Naive thymus-derived CD8-positive, alpha-beta T cell (primary cell): ENCODE data around the gene SUOX. TPM values are rescaled to one million over a fixed set of nuclear protein-coding genes. Genes with fewer than 3 reads are reported as not detected.
"Not testable (repeated sequence)": the region's sequence is repeated elsewhere in the genome, so short reads cannot be mapped to it uniquely, and the experiment has no call there.

Experiments used
- ATAC-seq, 2 donors: fragments of 150-1000 bp; cut with Tn5 transposase in 1 of 2; sonication (Bioruptor Pico), chemical (Tn5 transposase) in 1 of 2; 1 replicate in 1 of 2; 2 replicates in 1 of 2; pipeline ENCODE4 v1.10.0; 2021; ENCODE audit warnings: mild to moderate bottlenecking in 2 of 2, moderate library complexity in 2 of 2
- POLR2A ChIA-PET: fragments of 350-600 bp; sonication (Branson Sonifier 250); formaldehyde crosslinking; loops from one replicate; lab custom pipeline; 2021; ENCODE audit warnings: antibody characterized with exemption; lab: Charles Lee
- DNase-seq, 10 donors: peaks; one replicate each; pipeline versions ENCODE4 v3.0.0 to v3.0.0-alpha.2; 2020 to 2022
- H3K27ac Mint-ChIP-seq, 10 donors: one replicate each; pipeline ENCODE4 v1.8.0; 2020 to 2022; ENCODE audit warnings: mild to moderate bottlenecking in 10 of 10, mixed read lengths in 10 of 10, moderate library complexity in 4 of 10, inconsistent platforms in 1 of 10
- H3K27me3 Mint-ChIP-seq, 5 donors: one replicate each; pipeline ENCODE4 v1.8.0; 2021 to 2022; ENCODE audit warnings: mixed read lengths in 5 of 5
- H3K36me3 Mint-ChIP-seq, 3 donors: one replicate each; pipeline ENCODE4 v1.8.0; 2020 to 2022; ENCODE audit warnings: mixed read lengths in 3 of 3, mild to moderate bottlenecking in 2 of 3, inconsistent platforms in 1 of 3
- H3K4me1 Mint-ChIP-seq, 4 donors: one replicate each; pipeline ENCODE4 v1.8.0; 2021 to 2022; ENCODE audit warnings: mixed read lengths in 4 of 4
- H3K4me3 Mint-ChIP-seq, 10 donors: one replicate each; pipeline ENCODE4 v1.8.0; 2020 to 2022; ENCODE audit warnings: mild to moderate bottlenecking in 10 of 10, mixed read lengths in 10 of 10, moderate library complexity in 6 of 10, inconsistent platforms in 1 of 10
- H3K9me3 Mint-ChIP-seq, 9 donors: one replicate each; pipeline ENCODE4 v1.8.0; 2020 to 2022; ENCODE audit warnings: mixed read lengths in 9 of 9, mild to moderate bottlenecking in 3 of 9, inconsistent platforms in 1 of 9, moderate library complexity in 1 of 9
- polyA plus RNA-seq, 3 donors: library from polyadenylated mRNA; unstranded; fragments of 300-500 nt; fragmentation: Illumina TruSeq; gene quantifications; one replicate each; pipeline ENCODE4 v1.2.3, GENCODE V29; 2021
- total RNA-seq, 8 experiments: library from RNA in 2 of 8; stranded (reverse) in 2 of 8; gene quantifications; one replicate each; pipeline ENCODE4 v1.2.3 and lab custom pipeline; 2021 to 2026

Gene SUOX
- total and polyA plus RNA-seq, 5 experiments from 2014 or later, result 0.10 to 6.3 (median 3.1) TPM; not detected in 1

DNA sequence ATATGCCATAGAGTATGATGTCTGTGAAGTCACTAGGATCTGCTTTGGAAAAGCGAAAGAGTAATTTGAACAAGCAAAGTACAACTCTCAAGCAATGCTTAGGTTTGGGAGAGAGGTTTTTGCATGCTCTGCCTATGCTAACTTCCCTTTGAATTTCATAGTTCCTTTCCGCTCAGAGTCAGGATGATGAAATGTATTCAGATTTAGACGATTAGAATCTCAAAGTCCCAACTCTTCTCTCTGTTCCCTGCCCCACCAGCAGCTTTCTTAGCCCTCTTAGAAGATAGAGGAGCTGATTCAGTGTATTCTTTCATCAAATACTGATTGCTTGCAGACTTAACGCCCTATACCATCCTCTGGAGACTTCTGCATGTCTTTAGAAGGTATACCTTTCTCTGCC, 11.7 kb upstream of the SUOX start:
- H3K4me3 Mint-ChIP-seq, result peak overlapping the region in 1 of 10 donors; percentile 6
- DNase-seq (no peak), ATAC-seq (no peak)
- POLR2A ChIA-PET, result interaction anchor here (0.5 to 5.2 kb wide), 2 partner anchors 11 to 197 kb away, joined by 3 to 29 read pairs; partner anchors contain the start of gene RAB5B
- H3K27me3 Mint-ChIP-seq, result no peaks in the 10 kb centered on the region
- no peaks in the 10 kb centered on the region for H3K9me3 Mint-ChIP-seq
- H3K4me1 Mint-ChIP-seq, result peaks cover 5 to 23% (median 14%) of the 10 kb centered on the region in 4 donors
- peaks cover 0 to 77% (median 8%) of the 10 kb centered on the region in 3 donors for H3K36me3 Mint-ChIP-seq
- H3K27ac Mint-ChIP-seq, result no peak overlapping the region

GRCh38 chr12:55985976-55986375, 11.1 kb upstream of the SUOX start:
- H3K9me3 Mint-ChIP-seq, ATAC-seq, DNase-seq, H3K4me3 Mint-ChIP-seq, H3K27me3 Mint-ChIP-seq: not testable (repeated sequence)
- POLR2A ChIA-PET, result interaction anchor here (5.2 kb wide), 1 partner anchor 12 kb away, joined by 29 read pairs; the partner anchor contains the start of gene RAB5B
- peak overlapping the region in 1 of 10 donors; percentile 75 for H3K27ac Mint-ChIP-seq
- H3K4me1 Mint-ChIP-seq, result peaks cover 5 to 19% (median 10%) of the 10 kb centered on the region in 4 donors
- H3K36me3 Mint-ChIP-seq, result peaks cover 0 to 77% (median 8%) of the 10 kb centered on the region in 3 donors

- POLR2A ChIA-PET, result interaction anchor here (0.5 to 1.5 kb wide), 3 partner anchors 14 to 28 kb away, joined by 3 to 6 read pairs (median 3); no protein-coding TSS in a partner anchor
- H3K4me1 Mint-ChIP-seq, result peaks cover 2 to 3% (median 2%) of the 10 kb centered on the region in 4 donors
- no peak for ATAC-seq
- no peak overlapping the region for H3K27ac Mint-ChIP-seq
- H3K36me3 Mint-ChIP-seq, result peaks cover 0 to 77% (median 19%) of the 10 kb centered on the region in 3 donors
- DNase-seq, result no peak
- H3K9me3 Mint-ChIP-seq, result no peaks in the 10 kb centered on the region
- H3K27me3 Mint-ChIP-seq, result no peaks in the 10 kb centered on the region
- no peak overlapping the region for H3K4me3 Mint-ChIP-seq
Observed at GRCh38 chr12:55991110-55991509, 6.0 kb upstream of the SUOX start.

- H3K4me1 Mint-ChIP-seq, result peaks cover 10 to 20% (median 18%) of the 10 kb centered on the region in 4 donors
- peaks cover 0 to 8% (median 0%) of the 10 kb centered on the region in 5 donors for H3K27me3 Mint-ChIP-seq
- peaks cover 0 to 59% (median 19%) of the 10 kb centered on the region in 3 donors for H3K36me3 Mint-ChIP-seq
- no peak overlapping the region for H3K4me3 Mint-ChIP-seq
- DNase-seq (no peak), ATAC-seq (no peak)
- H3K27ac Mint-ChIP-seq, result peak overlapping the region in 2 of 10 donors; percentile 38 to 69
- H3K9me3 Mint-ChIP-seq, result no peaks in the 10 kb centered on the region
- POLR2A ChIA-PET, result interaction anchor here (0.5 to 1.2 kb wide), 2 partner anchors 9 to 197 kb away, joined by 3 to 4 read pairs; no protein-coding TSS in a partner anchor
Observed at GRCh38 chr12:55993230-55993853, 3.7 kb upstream of the SUOX start.

- H3K36me3 Mint-ChIP-seq, result peaks cover 0 to 40% (median 17%) of the 10 kb centered on the region in 3 donors
- no peak for ATAC-seq
- no peak overlapping the region for H3K27ac Mint-ChIP-seq
- no peaks in the 10 kb centered on the region for H3K9me3 Mint-ChIP-seq
- POLR2A ChIA-PET, result interaction anchor here (1.0 to 2.4 kb wide), 7 partner anchors 11 to 194 kb away, joined by 3 to 12 read pairs (median 4); partner anchors contain the start of genes PYM1, RAB5B, SMARCC2 and ZC3H10
- no peak overlapping the region for H3K4me3 Mint-ChIP-seq
- peaks cover 0 to 14% (median 0%) of the 10 kb centered on the region in 5 donors for H3K27me3 Mint-ChIP-seq
- no peak for DNase-seq
- H3K4me1 Mint-ChIP-seq, result peaks cover 13 to 26% (median 22%) of the 10 kb centered on the region in 4 donors
Observed at GRCh38 chr12:55995366-55995765, 1.7 kb upstream of the SUOX start.

GRCh38 chr12:55996201-55996714, 818 bp upstream of the SUOX start:
- Mint-ChIP-seq H3K36me3 (peaks cover 0 to 32% (median 13%) of the 10 kb centered on the region in 3 donors), H3K4me3 (peak overlapping the region in 9 of 10 donors; percentile 28 to 79 (median 60)), H3K9me3 (no peaks in the 10 kb centered on the region), H3K4me1 (peaks cover 13 to 26% (median 22%) of the 10 kb centered on the region in 4 donors), H3K27me3 (peaks cover 0 to 14% (median 0%) of the 10 kb centered on the region in 5 donors), H3K27ac (peak overlapping the region in 8 of 10 donors; percentile 24 to 78 (median 54))
- DNase-seq, result peak; percentile 32 to 83 (median 62)
- ATAC-seq, result peak; percentile 72 to 81
- POLR2A ChIA-PET, result interaction anchor here (0.7 to 2.4 kb wide), 10 partner anchors 10 to 193 kb away, joined by 3 to 12 read pairs (median 4); partner anchors contain the start of genes PYM1, RAB5B, RPS26 and SMARCC2

DNA sequence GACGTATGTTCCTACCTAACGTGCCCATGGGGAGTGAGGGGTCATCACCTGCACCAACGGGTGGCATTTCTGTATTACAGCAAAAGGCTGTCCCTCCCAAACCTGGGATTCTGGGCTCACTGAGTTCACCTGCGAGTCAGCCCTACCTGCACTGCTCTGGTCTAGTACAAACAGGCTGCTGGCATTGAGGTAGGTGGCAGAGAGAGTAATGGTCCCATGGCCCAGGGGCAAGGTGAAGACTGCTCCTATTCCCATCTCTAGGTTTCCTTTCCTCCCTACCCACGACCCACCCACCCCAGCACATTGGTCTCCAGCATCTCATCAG, 421 bp downstream of the SUOX start:
- POLR2A ChIA-PET, result interaction anchor here (0.6 to 2.4 kb wide), 10 partner anchors 9 to 121 kb away, joined by 3 to 8 read pairs (median 4); partner anchors contain the start of genes PA2G4, RAB5B and ZC3H10
- Mint-ChIP-seq H3K27ac (peak overlapping the region in 3 of 10 donors; percentile 9 to 44 (median 13)), H3K4me1 (peaks cover 13 to 26% (median 22%) of the 10 kb centered on the region in 4 donors), H3K4me3 (peak overlapping the region; percentile 36 to 79 (median 62)), H3K27me3 (peaks cover 0 to 14% (median 0%) of the 10 kb centered on the region in 5 donors), H3K36me3 (peaks cover 0 to 19% (median 5%) of the 10 kb centered on the region in 3 donors), H3K9me3 (no peaks in the 10 kb centered on the region)
- DNase-seq (no peak), ATAC-seq (peak in 1 of 2 donors; percentile 42)

DNA sequence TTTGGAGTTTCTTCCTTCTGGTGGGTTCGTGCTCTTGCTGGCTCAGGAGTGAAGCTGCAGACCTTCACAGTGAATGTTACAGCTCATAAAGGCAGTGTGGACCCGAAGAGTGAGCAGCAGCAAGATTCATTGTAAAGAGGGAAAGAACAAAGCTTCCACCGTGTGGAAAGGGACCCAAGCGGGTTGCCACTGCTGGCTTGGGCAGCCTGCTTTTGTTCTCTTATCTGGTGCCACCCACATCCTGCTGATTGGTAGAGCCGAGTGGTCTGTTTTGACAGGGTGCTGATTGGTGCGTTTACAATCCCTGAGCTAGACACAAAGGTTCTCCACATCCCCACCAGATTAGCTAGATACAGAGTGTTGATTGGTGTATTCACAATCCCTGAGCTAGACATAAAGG, 2.4 kb downstream of the SUOX start:
- not testable (repeated sequence) for H3K36me3 Mint-ChIP-seq, H3K4me3 Mint-ChIP-seq, DNase-seq, ATAC-seq, H3K9me3 Mint-ChIP-seq
- Mint-ChIP-seq H3K27me3 (peaks cover 0 to 14% (median 0%) of the 10 kb centered on the region in 5 donors), H3K4me1 (peaks cover 13 to 26% (median 22%) of the 10 kb centered on the region in 4 donors), H3K27ac (peak overlapping the region in 4 of 10 donors; percentile 27 to 61 (median 44))
- POLR2A ChIA-PET, result interaction anchor here (1.1 to 1.8 kb wide), 2 partner anchors 22 to 254 kb away, joined by 3 to 4 read pairs; no protein-coding TSS in a partner anchor

DNA sequence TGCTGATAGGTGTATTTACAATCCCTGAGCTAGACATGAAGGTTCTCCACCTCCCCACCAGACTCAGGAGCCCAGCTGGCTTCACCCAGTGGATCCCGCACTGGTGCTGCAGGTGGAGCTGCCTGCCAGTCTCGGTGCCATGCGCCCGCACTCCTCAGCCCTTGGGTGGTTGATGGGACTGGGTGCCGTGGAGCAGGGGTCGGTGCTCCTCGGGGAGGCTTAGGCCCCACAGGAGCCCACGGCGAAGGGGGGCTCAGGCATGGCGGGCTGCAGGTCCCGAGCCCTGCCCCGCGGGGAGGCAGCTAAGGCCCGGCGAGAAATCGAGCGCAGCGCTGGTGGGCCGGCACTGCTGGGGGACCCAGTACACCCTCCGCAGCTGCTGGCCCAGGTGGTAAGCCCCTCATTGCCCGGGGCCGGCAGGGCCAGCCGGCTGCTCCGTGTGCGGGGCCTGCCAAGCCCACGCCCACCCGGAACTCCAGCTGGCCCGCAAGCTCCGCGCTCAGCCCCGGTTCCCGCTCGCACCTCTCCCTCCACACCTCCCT, 3.0 kb downstream of the SUOX start:
- not testable (repeated sequence) for DNase-seq, H3K27ac Mint-ChIP-seq, H3K9me3 Mint-ChIP-seq, H3K4me3 Mint-ChIP-seq, ATAC-seq, H3K36me3 Mint-ChIP-seq
- H3K27me3 Mint-ChIP-seq, result peaks cover 0 to 14% (median 0%) of the 10 kb centered on the region in 5 donors
- peaks cover 13 to 28% (median 23%) of the 10 kb centered on the region in 4 donors for H3K4me1 Mint-ChIP-seq
- POLR2A ChIA-PET, result interaction anchor here (1.1 kb wide), 1 partner anchor 255 kb away, joined by 3 read pairs; no protein-coding TSS in a partner anchor

DNA sequence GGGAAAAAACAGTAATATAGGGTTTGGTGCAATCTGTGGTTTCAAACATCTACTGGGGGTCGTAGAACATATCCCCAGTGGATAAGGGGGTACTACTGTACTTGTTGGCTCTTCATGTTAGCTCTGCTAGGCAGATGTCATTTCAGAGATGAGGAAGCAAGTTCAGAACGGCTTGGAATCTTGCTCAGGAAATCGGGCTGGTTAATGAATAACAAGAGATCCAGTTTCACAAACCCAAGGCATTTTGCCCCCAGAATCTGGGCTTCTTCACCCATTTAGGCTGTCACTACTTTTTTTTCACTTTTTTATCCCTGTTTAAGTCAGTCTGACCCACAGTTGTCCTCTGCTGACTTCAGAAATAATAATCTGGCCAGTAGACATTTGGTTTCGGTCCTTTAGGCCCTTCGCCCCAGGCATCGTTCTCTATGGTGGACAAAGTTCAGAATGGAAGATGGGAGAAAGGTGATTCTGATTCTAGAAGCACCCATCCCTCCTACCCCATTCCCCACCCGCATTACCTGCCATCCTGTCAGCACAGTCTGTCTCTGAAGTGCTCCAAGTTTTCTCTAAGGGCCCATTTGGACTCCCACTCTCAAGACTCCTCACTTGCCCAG, 4.5 kb downstream of the SUOX start:
- Mint-ChIP-seq H3K27me3 (peaks cover 0 to 14% (median 0%) of the 10 kb centered on the region in 5 donors), H3K9me3 (no peaks in the 10 kb centered on the region), H3K4me3 (peak overlapping the region in 1 of 10 donors; percentile 1), H3K27ac (peak overlapping the region in 2 of 10 donors; percentile 21 to 78), H3K4me1 (peaks cover 13 to 29% (median 23%) of the 10 kb centered on the region in 4 donors), H3K36me3 (no peaks in the 10 kb centered on the region)
- no peak for ATAC-seq
- no peak for DNase-seq
- POLR2A ChIA-PET, result interaction anchor here (0.7 kb wide), 1 partner anchor 69 kb away, joined by 6 read pairs; no protein-coding TSS in a partner anchor

- H3K27ac Mint-ChIP-seq, result peak overlapping the region in 1 of 10 donors; percentile 36
Observed at GRCh38 chr12:56003376-56003775, 6.3 kb downstream of the SUOX start.

More at GRCh38 chr12:56003376-56003775, 6.3 kb downstream of the SUOX start:
- POLR2A ChIA-PET, H3K9me3 Mint-ChIP-seq, DNase-seq, H3K4me3 Mint-ChIP-seq, ATAC-seq, H3K36me3 Mint-ChIP-seq, H3K27me3 Mint-ChIP-seq: not testable (repeated sequence)
- H3K4me1 Mint-ChIP-seq, result peaks cover 13 to 29% (median 24%) of the 10 kb centered on the region in 4 donors
